ENCODE results near the gene TERT. TPM values are rescaled to one million over a fixed set of nuclear protein-coding genes. Genes with fewer than 3 reads are reported as not detected.

The TERT gene
- total and polyA plus RNA-seq, 2 of the 4 experiments (the other 2 are of a cell fraction): not detected

DNA sequence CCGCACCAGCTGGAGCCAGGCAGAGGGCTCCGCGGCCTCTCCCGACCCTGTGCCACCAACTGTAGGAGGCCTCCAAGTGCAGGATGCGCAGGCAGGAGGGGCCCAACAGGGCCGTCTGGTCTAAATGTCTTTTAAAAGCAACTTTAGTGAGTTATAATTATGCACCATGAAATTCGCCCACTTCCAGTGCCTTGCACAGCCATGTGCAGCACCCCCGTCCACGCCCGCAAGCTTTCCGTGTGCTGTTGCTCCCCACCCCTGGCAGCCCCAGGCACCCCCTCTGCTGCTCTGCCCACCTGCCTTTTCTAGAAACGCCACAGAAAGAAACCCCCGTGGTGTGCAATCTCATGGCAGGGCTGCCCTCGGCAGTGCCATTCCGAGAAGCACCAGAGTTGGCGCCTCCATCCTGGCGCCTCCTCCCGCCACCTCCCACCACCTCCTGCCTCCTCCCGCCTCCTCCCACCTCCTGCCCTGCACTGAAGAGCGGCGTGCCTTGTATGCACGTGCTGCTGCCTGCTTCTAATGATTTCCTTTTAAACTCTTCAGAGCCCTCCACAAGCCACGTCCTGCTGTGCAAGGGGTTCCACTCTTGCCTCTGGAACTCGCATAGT is 77.2 kb downstream of the TERT start:
- no peak for DNase-seq
- no peak overlapping the region for H2AFZ ChIP-seq (replicated peaks; ENCODE audit: low read length, poor library complexity)
- H2AK5ac ChIP-seq (ENCODE audit: low read depth, low read length): no peak overlapping the region
- ATAC-seq (ENCODE audit: low read depth): no peak
- no peak overlapping the region for H2AK9ac ChIP-seq (replicated peaks; ENCODE audit: low read depth, low read length, poor library complexity)
- no peak overlapping the region for H4K91ac ChIP-seq (ENCODE audit: insufficient read depth, low read depth, low read length)
- H3K23ac ChIP-seq (ENCODE audit: low read depth, low read length): no peak overlapping the region
- H3K56ac ChIP-seq (ENCODE audit: extremely low read depth, insufficient read depth, low read length): no peak overlapping the region
- H4K20me1 ChIP-seq (ENCODE audit: insufficient read depth, low read length): no peaks in the 10 kb centered on the region
- dilution Hi-C loops (cut with HindIII; ENCODE audit: low sequenced_read_pairs, unreplicated experiment): no loop called here
- H2BK5ac ChIP-seq (ENCODE audit: low read depth, low read length, poor library complexity, severe bottlenecking): no peak overlapping the region
- no peak overlapping the region for H3K4ac ChIP-seq (ENCODE audit: low read depth, low read length)
- no peak overlapping the region for H3K27ac ChIP-seq (ENCODE audit: insufficient read depth, low read length)
- no peak overlapping the region for H3K14ac ChIP-seq (replicated peaks; ENCODE audit: low read depth, low read length)
- H2BK120ac ChIP-seq (ENCODE audit: low read depth, low read length): no peak overlapping the region
- no peaks in the 10 kb centered on the region for H3K9me1 ChIP-seq (ENCODE audit: insufficient read depth, low read length)
- H4K8ac ChIP-seq (ENCODE audit: low read depth in 2 of 2, low read length in 2 of 2): no peak overlapping the region
- no peak overlapping the region for H3K18ac ChIP-seq (ENCODE audit: low read depth, low read length)
- 49% methylated on average over 12 of the region's 24 CpGs; no CpG with 5 or more reads in 1 of the 2 experiments for WGBS, 2 experiments (ENCODE audit: extremely low coverage in 2 of 2, insufficient read length in 1 of 2)
- in situ Hi-C loops (cut with MboI; ENCODE audit: low sequenced_read_pairs): no loop called here
- no peaks in the 10 kb centered on the region; the same call in 1 of the 2 replicates for H3K27me3 ChIP-seq (ENCODE audit: control insufficient read depth, insufficient read depth, low read length)
- no peak overlapping the region for H2BK15ac ChIP-seq (ENCODE audit: low read depth, low read length)
- no peak for TF ChIP-seq CEBPB (IDR thresholded peaks at IDR 0.05; ENCODE audit: low read depth, low read length)
- no peak for TF ChIP-seq SMC3 (IDR thresholded peaks at IDR 0.05; ENCODE audit: low read depth, low read length)
- TF ChIP-seq, protein P1, sequence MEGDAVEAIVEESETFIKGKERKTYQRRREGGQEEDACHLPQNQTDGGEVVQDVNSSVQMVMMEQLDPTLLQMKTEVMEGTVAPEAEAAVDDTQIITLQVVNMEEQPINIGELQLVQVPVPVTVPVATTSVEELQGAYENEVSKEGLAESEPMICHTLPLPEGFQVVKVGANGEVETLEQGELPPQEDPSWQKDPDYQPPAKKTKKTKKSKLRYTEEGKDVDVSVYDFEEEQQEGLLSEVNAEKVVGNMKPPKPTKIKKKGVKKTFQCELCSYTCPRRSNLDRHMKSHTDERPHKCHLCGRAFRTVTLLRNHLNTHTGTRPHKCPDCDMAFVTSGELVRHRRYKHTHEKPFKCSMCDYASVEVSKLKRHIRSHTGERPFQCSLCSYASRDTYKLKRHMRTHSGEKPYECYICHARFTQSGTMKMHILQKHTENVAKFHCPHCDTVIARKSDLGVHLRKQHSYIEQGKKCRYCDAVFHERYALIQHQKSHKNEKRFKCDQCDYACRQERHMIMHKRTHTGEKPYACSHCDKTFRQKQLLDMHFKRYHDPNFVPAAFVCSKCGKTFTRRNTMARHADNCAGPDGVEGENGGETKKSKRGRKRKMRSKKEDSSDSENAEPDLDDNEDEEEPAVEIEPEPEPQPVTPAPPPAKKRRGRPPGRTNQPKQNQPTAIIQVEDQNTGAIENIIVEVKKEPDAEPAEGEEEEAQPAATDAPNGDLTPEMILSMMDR (conservative IDR thresholded peaks at IDR 0.05; ENCODE audit: low read depth, low read length): no peak
- no peak for TF ChIP-seq MXI1 (IDR thresholded peaks at IDR 0.05; ENCODE audit: borderline replicate concordance, low read depth, low read length)
- no peak for TF ChIP-seq RAD21 (IDR thresholded peaks at IDR 0.05; ENCODE audit: low read length)
- no peak overlapping the region for H3K4me2 ChIP-seq (ENCODE audit: low read depth, low read length)
- intact Hi-C loops (cut with micrococcal nuclease): no loop called here
- BruUV-seq (replicated peaks): no TSS peak
- H3K36me3 ChIP-seq (ENCODE audit: control insufficient read depth, insufficient read depth, low read length): no peaks in the 10 kb centered on the region
- H4K5ac ChIP-seq (ENCODE audit: low read depth, low read length): no peak overlapping the region
- H3K9me3 ChIP-seq (ENCODE audit: control insufficient read depth, insufficient read depth, low read length): peaks cover 24% of the 10 kb centered on the region
- H3K4me1 ChIP-seq (ENCODE audit: control insufficient read depth, insufficient read depth, low read length): no peaks in the 10 kb centered on the region
- no peak overlapping the region for H3K4me3 ChIP-seq (ENCODE audit: insufficient read depth, low read depth, low read length)
- ChIA-PET POLR2A (ENCODE audit: unreplicated experiment) (no interaction called here), CTCF (interaction anchor here (0.6 kb wide), 1 partner anchor 245 kb away, joined by 3 read pairs; no protein-coding TSS in a partner anchor)
- no peaks in the 10 kb centered on the region for H3K79me1 ChIP-seq (ENCODE audit: low read depth in 1 of 2, low read length in 2 of 2)
- no peak overlapping the region for H2BK20ac ChIP-seq (ENCODE audit: low read depth, low read length)
- no peak overlapping the region for H3K9ac ChIP-seq (ENCODE audit: low read depth, low read length)
